Subcutaneous abdominal adipose tissue (tissue), 5 donors: Measurements from ENCODE around the gene TOLLIP.

Source experiments
- H3K27ac ChIP-seq: one replicate; pipeline ENCODE4 v1.7.0; 2013; ENCODE audit warnings: low read depth, mild to moderate bottlenecking, inconsistent platforms, low read length, moderate library complexity
- H3K27me3 ChIP-seq, 5 donors: one replicate each; pipeline ENCODE4 v1.7.0; 2013; ENCODE audit warnings: low read length in 5 of 5, inconsistent platforms in 1 of 5; ENCODE audit not compliant: control insufficient read depth in 5 of 5, insufficient read depth in 4 of 5
- H3K36me3 ChIP-seq, 5 donors: one replicate each; pipeline ENCODE4 v1.7.0; 2013; ENCODE audit warnings: low read length in 5 of 5; ENCODE audit not compliant: control insufficient read depth in 5 of 5, insufficient read depth in 5 of 5
- H3K4me1 ChIP-seq, 5 donors: one replicate each; pipeline ENCODE4 v1.7.0; 2013; ENCODE audit warnings: low read length in 5 of 5, mild to moderate bottlenecking in 3 of 5, moderate library complexity in 1 of 5; ENCODE audit not compliant: control insufficient read depth in 5 of 5, insufficient read depth in 5 of 5
- H3K4me3 ChIP-seq, 5 donors: one replicate each; pipeline ENCODE4 v1.7.0; 2013; ENCODE audit warnings: low read length in 5 of 5, low read depth in 1 of 5
- H3K9ac ChIP-seq, 5 donors: one replicate each; pipeline ENCODE4 v1.7.0; 2013; ENCODE audit warnings: low read length in 5 of 5, mild to moderate bottlenecking in 4 of 5, moderate library complexity in 3 of 5
- H3K9me3 ChIP-seq, 5 donors: one replicate each; pipeline ENCODE4 v1.7.0; 2013; ENCODE audit warnings: low read length in 5 of 5; ENCODE audit not compliant: control insufficient read depth in 5 of 5
- donor health status: healthy.
- donor health status: healthy.
- donor health status: healthy.
- donor health status: healthy.
- donor health status: healthy.

The TOLLIP gene

GRCh38 chr11:1283091-1283511 lies 26.3 kb downstream of the TOLLIP start:
- Histone ChIP-seq H3K9me3 (no peaks in the 10 kb centered on the region), H3K4me3 (no peak overlapping the region), H3K27ac (no peak overlapping the region), H3K27me3 (no peaks in the 10 kb centered on the region), H3K9ac (no peak overlapping the region), H3K4me1 (peaks cover 0 to 9% (median 6%) of the 10 kb centered on the region in 5 donors), H3K36me3 (peaks cover 0 to 85% (median 79%) of the 10 kb centered on the region in 5 donors)

GRCh38 chr11:1281974-1282365 lies 27.5 kb downstream of the TOLLIP start:
- Histone ChIP-seq H3K27ac (no peak overlapping the region), H3K9ac (no peak overlapping the region), H3K27me3 (no peaks in the 10 kb centered on the region), H3K4me1 (peaks cover 0 to 9% (median 6%) of the 10 kb centered on the region in 5 donors), H3K4me3 (no peak overlapping the region), H3K36me3 (peaks cover 0 to 90% (median 84%) of the 10 kb centered on the region in 5 donors), H3K9me3 (no peaks in the 10 kb centered on the region)

- no peaks in the 10 kb centered on the region for H3K27me3 ChIP-seq
- H3K4me1 ChIP-seq: peaks cover 0 to 9% (median 6%) of the 10 kb centered on the region in 5 donors
- H3K9me3 ChIP-seq: no peaks in the 10 kb centered on the region
- no peak overlapping the region for H3K4me3 ChIP-seq
- no peak overlapping the region for H3K27ac ChIP-seq
- H3K9ac ChIP-seq: no peak overlapping the region
- H3K36me3 ChIP-seq: peaks cover 0 to 90% (median 84%) of the 10 kb centered on the region in 5 donors
Observed at GRCh38 chr11:1281326-1281973, 28.0 kb downstream of the TOLLIP start.

GRCh38 chr11:1280116-1281035 lies 29.1 kb downstream of the TOLLIP start:
- H3K27ac ChIP-seq: no peak overlapping the region
- no peaks in the 10 kb centered on the region for H3K27me3 ChIP-seq
- no peak overlapping the region for H3K4me3 ChIP-seq
- peaks cover 0 to 9% (median 6%) of the 10 kb centered on the region in 5 donors for H3K4me1 ChIP-seq
- H3K9ac ChIP-seq: no peak overlapping the region
- peaks cover 0 to 90% (median 84%) of the 10 kb centered on the region in 5 donors for H3K36me3 ChIP-seq
- H3K9me3 ChIP-seq: no peaks in the 10 kb centered on the region

- H3K36me3 ChIP-seq: peaks cover 0 to 89% (median 83%) of the 10 kb centered on the region in 5 donors
- H3K9me3 ChIP-seq: no peaks in the 10 kb centered on the region
- H3K4me3 ChIP-seq: no peak overlapping the region
- H3K4me1 ChIP-seq: peaks cover 0 to 9% (median 6%) of the 10 kb centered on the region in 5 donors
- no peak overlapping the region for H3K9ac ChIP-seq
- H3K27me3 ChIP-seq: no peaks in the 10 kb centered on the region
- H3K27ac ChIP-seq: no peak overlapping the region
Observed at GRCh38 chr11:1279674-1280055, 29.8 kb downstream of the TOLLIP start.

GRCh38 chr11:1278766-1279673 lies 30.4 kb downstream of the TOLLIP start:
- H3K9ac ChIP-seq: no peak overlapping the region
- no peak overlapping the region for H3K4me3 ChIP-seq
- H3K9me3 ChIP-seq: no peaks in the 10 kb centered on the region
- H3K27me3 ChIP-seq: no peaks in the 10 kb centered on the region
- no peak overlapping the region for H3K27ac ChIP-seq
- H3K4me1 ChIP-seq: peaks cover 0 to 9% (median 6%) of the 10 kb centered on the region in 5 donors
- peaks cover 0 to 89% (median 82%) of the 10 kb centered on the region in 5 donors for H3K36me3 ChIP-seq

- H3K9me3 ChIP-seq: no peaks in the 10 kb centered on the region
- H3K4me1 ChIP-seq: peaks cover 0 to 9% (median 6%) of the 10 kb centered on the region in 5 donors
- H3K27me3 ChIP-seq: no peaks in the 10 kb centered on the region
- H3K36me3 ChIP-seq: peaks cover 0 to 85% (median 74%) of the 10 kb centered on the region in 5 donors
- H3K4me3 ChIP-seq: no peak overlapping the region
- H3K9ac ChIP-seq: no peak overlapping the region
- H3K27ac ChIP-seq: no peak overlapping the region
Observed at GRCh38 chr11:1277936-1278512, 31.4 kb downstream of the TOLLIP start.

- H3K27me3 ChIP-seq: no peaks in the 10 kb centered on the region
- no peak overlapping the region for H3K27ac ChIP-seq
- no peaks in the 10 kb centered on the region for H3K9me3 ChIP-seq
- no peak overlapping the region for H3K9ac ChIP-seq
- H3K4me3 ChIP-seq: no peak overlapping the region
- peaks cover 0 to 83% (median 72%) of the 10 kb centered on the region in 5 donors for H3K36me3 ChIP-seq
- H3K4me1 ChIP-seq: peaks cover 0 to 8% (median 6%) of the 10 kb centered on the region in 5 donors
Observed at GRCh38 chr11:1276866-1277615, 32.4 kb downstream of the TOLLIP start.
